Measurements from ENCODE around the gene NUMA1.

DNA sequence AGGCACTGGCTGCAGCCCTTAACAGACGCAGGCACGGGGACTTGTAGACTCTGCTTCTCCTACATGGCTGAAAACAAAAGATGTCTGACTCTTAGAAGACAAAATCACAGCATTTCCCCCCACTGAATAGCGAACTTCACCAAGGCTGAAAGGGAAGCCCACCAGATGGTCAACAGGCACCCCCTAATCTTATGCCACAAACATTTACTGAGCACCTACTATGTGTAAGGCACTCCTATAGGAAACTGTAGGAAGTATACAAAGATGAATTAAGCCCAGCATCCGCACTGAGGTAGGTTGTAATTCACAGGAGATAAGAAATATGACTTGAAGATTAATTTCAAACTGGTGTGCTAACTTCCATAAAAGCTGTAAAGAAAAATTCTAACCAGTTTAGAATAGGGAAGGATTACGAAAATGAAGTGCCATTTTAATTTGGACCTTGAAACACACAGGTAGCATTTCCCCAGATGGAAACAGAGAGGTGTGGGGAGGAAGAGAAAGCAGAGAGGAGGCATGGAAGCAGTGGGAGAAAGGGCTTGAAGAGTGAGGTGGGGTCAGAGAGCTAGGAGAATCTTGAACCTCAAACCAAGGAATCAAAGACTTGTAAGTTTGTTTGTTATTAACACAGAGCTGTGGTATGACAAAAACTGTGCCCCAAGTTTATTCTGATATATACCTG is 38.1 kb downstream of the NUMA1 start:
- TF ChIP-seq, protein P1, sequence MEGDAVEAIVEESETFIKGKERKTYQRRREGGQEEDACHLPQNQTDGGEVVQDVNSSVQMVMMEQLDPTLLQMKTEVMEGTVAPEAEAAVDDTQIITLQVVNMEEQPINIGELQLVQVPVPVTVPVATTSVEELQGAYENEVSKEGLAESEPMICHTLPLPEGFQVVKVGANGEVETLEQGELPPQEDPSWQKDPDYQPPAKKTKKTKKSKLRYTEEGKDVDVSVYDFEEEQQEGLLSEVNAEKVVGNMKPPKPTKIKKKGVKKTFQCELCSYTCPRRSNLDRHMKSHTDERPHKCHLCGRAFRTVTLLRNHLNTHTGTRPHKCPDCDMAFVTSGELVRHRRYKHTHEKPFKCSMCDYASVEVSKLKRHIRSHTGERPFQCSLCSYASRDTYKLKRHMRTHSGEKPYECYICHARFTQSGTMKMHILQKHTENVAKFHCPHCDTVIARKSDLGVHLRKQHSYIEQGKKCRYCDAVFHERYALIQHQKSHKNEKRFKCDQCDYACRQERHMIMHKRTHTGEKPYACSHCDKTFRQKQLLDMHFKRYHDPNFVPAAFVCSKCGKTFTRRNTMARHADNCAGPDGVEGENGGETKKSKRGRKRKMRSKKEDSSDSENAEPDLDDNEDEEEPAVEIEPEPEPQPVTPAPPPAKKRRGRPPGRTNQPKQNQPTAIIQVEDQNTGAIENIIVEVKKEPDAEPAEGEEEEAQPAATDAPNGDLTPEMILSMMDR (conservative IDR thresholded peaks at IDR 0.05) = no peak
- TF ChIP-seq ZFX (IDR thresholded peaks at IDR 0.05) = no peak
